MG63 (cell line): ENCODE measurements around the gene CREB3L2. TPM values are rescaled to one million over a fixed set of nuclear protein-coding genes. Genes with fewer than 3 reads are reported as not detected.

Experiments used
- total RNA-seq: library from RNA; depleted of rRNA; stranded (reverse); fragments of >200 nt; shearing (Covaris generic); gene quantifications from 2 replicates; pipeline ENCODE4 v1.2.3, GENCODE V29; 2014; ENCODE audit warnings: low replicate concordance; rRNA removed

CREB3L2 gene
- total RNA-seq, 1 experiment from 2014 or later, result 6.0 TPM

Other genes starting within 250 kb of the CREB3L2 start
- 0.12 and 0.43 TPM in 2 replicates for gene DGKI, start 155.1 kb downstream of the CREB3L2 start, total RNA-seq
- not detected in 2 replicates for gene AKR1D1, start 74.4 kb upstream of the CREB3L2 start, total RNA-seq